GM18519 (cell line): ENCODE measurements around the gene CPLX1.
"Not testable (repeated sequence)": the region's sequence is repeated elsewhere in the genome, so short reads cannot be mapped to it uniquely, and the experiment has no call there.

ENCODE experiments used
- ATAC-seq: cut with Tn5 transposase; IDR thresholded peaks from one replicate; pipeline ENCODE4 v1.9.1; 2021; ENCODE audit warnings: mild to moderate bottlenecking, moderate library complexity; ENCODE audit not compliant: unreplicated experiment, low FRiP score

The CPLX1 gene

GRCh38 chr4:742742-743311 is 83.1 kb downstream of the CPLX1 start:
- ATAC-seq, result peak; percentile 51

- no peak for ATAC-seq
Observed at GRCh38 chr4:742096-742741, 83.7 kb downstream of the CPLX1 start.

- no peak for ATAC-seq
Observed at GRCh38 chr4:740656-741282, 85.2 kb downstream of the CPLX1 start.

- no peak for ATAC-seq
Observed at GRCh38 chr4:740011-740410, 85.9 kb downstream of the CPLX1 start.

GRCh38 chr4:739569-739968 is 86.4 kb downstream of the CPLX1 start:
- no peak for ATAC-seq

GRCh38 chr4:738781-739280 is 87.1 kb downstream of the CPLX1 start:
- no peak for ATAC-seq

- ATAC-seq, result not testable (repeated sequence)
Observed at GRCh38 chr4:736561-736960, 89.4 kb downstream of the CPLX1 start.

- ATAC-seq, result no peak
Observed at GRCh38 chr4:735583-735982, 90.3 kb downstream of the CPLX1 start.
